Caco-2 (cell line): ENCODE data around the gene OVOL2. TPM values are rescaled to one million over a fixed set of nuclear protein-coding genes. Genes with fewer than 3 reads are reported as not detected.
A peak's percentile ranks its signal among the peaks of the same experiment; 100 is the strongest.

Experiments used
- BruUV-seq: library from RNA; stranded (reverse); fragments of 400-500 nt; replicated peaks from 2 replicates; lab custom pipeline; 2021; lab: Mats Ljungman, UMichigan
- CTCF ChIA-PET: fragments of 300-600 bp; sonication (Branson Sonifier 250); formaldehyde crosslinking; loops from one replicate; lab custom pipeline; 2022; ENCODE audit warnings: antibody characterized with exemption; lab: Charles Lee
- POLR2A ChIA-PET: fragments of 300-600 bp; sonication (Branson Sonifier 250); formaldehyde crosslinking; loops from one replicate; lab custom pipeline; 2022; ENCODE audit warnings: antibody characterized with exemption; lab: Charles Lee
- DNase-seq, 2 experiments: peaks; one replicate each; pipeline versions ENCODE4 v3.0.0 to v3.0.0-alpha.2; 2020 to 2022
- H3K27me3 ChIP-seq: replicated peaks from 2 replicates; pipeline ENCODE4 v1.6.0; 2011; ENCODE audit warnings: low read length; ENCODE audit not compliant: control insufficient read depth, insufficient read depth
- H3K36me3 ChIP-seq: 2 replicates; pipeline ENCODE4 v1.5.1; 2011; ENCODE audit warnings: low read length; ENCODE audit not compliant: control insufficient read depth, insufficient read depth
- H3K4me1 ChIP-seq: fragments of 250-450 bp; sonication (Bioruptor Pico); 2 replicates; pipeline ENCODE4 v1.5.1; 2020; ENCODE audit warnings: mild to moderate bottlenecking
- H3K4me3 ChIP-seq: 2 replicates; pipeline ENCODE4 v1.5.1; 2011; ENCODE audit warnings: low read depth, mild to moderate bottlenecking, control low read depth, low read length
- H3K9me3 ChIP-seq: fragments of 250-450 bp; sonication (Bioruptor Pico); 2 replicates; pipeline ENCODE4 v1.5.1; 2020; ENCODE audit warnings: mild to moderate bottlenecking, moderate library complexity
- H3K27ac Mint-ChIP-seq: one replicate; pipeline ENCODE4 v1.8.0; 2022; ENCODE audit warnings: mixed read lengths; ENCODE audit not compliant: unreplicated experiment
- H3K27me3 Mint-ChIP-seq: one replicate; pipeline ENCODE4 v1.8.0; 2022; ENCODE audit warnings: mixed read lengths; ENCODE audit not compliant: insufficient read depth, unreplicated experiment
- H3K36me3 Mint-ChIP-seq: one replicate; pipeline ENCODE4 v1.8.0; 2022; ENCODE audit warnings: mild to moderate bottlenecking, mixed read lengths; ENCODE audit not compliant: insufficient read depth, unreplicated experiment
- H3K4me1 Mint-ChIP-seq: one replicate; pipeline ENCODE4 v1.8.0; 2022; ENCODE audit warnings: low read depth, mixed read lengths; ENCODE audit not compliant: unreplicated experiment
- H3K4me3 Mint-ChIP-seq: one replicate; pipeline ENCODE4 v1.8.0; 2022; ENCODE audit warnings: mild to moderate bottlenecking, moderate library complexity, mixed read lengths; ENCODE audit not compliant: unreplicated experiment
- H3K9me3 Mint-ChIP-seq: one replicate; pipeline ENCODE4 v1.8.0; 2022; ENCODE audit warnings: mixed read lengths; ENCODE audit not compliant: unreplicated experiment
- CTCF ChIP-seq, 2 experiments: fragments of 200-600 bp in 1 of 2; IDR thresholded peaks; 1 replicate in 1 of 2; 2 replicates in 1 of 2; pipeline versions ENCODE4 v1.5.1 to v1.8.0; 2011 to 2022; ENCODE audit warnings: antibody characterized with exemption in 1 of 2, control low read depth in 1 of 2, inconsistent platforms in 1 of 2, low read depth in 1 of 2, low read length in 1 of 2, mild to moderate bottlenecking in 1 of 2, moderate library complexity in 1 of 2; ENCODE audit not compliant: insufficient read depth in 1 of 2, severe bottlenecking in 1 of 2, unreplicated experiment in 1 of 2
- intact Hi-C: fragments of 100-400 bp; cut with micrococcal nuclease; formaldehyde crosslinking; loops from one replicate; pipeline ENCODE4 v1.10.0; 2022; ENCODE audit not compliant: unreplicated experiment
- total RNA-seq: library from RNA; stranded (reverse); gene quantifications from 2 replicates; pipeline ENCODE4 v1.2.3, GENCODE V29; 2022

OVOL2 gene
- total RNA-seq, 1 experiment from 2014 or later: 8.8 TPM

DNA sequence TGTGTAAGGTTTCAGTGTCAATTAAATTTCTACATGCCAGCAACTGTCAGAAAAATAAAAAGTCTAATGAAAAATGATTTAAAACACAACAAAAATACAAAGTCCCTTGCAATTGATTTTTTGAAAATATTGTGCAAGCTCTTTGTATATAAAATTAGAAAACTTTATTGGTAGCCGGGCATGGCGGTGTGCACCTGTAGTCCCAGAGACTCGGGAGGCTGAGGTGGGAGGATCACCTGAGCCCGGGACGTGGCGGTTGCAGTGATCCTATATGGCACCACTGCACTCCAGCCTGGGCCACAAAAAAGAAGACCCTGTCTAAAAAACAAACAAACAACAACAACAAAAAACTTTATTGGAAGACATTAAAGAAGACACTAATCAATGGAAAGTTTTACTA lies 6.0 kb upstream of the OVOL2 start:
- Mint-ChIP-seq H3K4me1 (peaks cover 13% of the 10 kb centered on the region), H3K27me3 (no peaks in the 10 kb centered on the region), H3K27ac (no peak overlapping the region), H3K4me3 (no peak overlapping the region), H3K9me3 (no peaks in the 10 kb centered on the region), H3K36me3 (peaks cover under 1% of the 10 kb centered on the region)
- ChIA-PET CTCF (no interaction called here), POLR2A (no interaction called here)
- no peak for TF ChIP-seq CTCF (IDR thresholded peaks at IDR 0.05; ENCODE audit: insufficient read depth in 1 of 2, low read depth in 1 of 2, low read length in 1 of 2, severe bottlenecking in 1 of 2, unreplicated experiment in 1 of 2)
- DNase-seq: no peak
- Histone ChIP-seq H3K4me3 (no peak overlapping the region), H3K27me3 (no peaks in the 10 kb centered on the region), H3K4me1 (peaks cover 14% of the 10 kb centered on the region), H3K9me3 (no peaks in the 10 kb centered on the region), H3K36me3 (no peaks in the 10 kb centered on the region)
- intact Hi-C loops: no loop called here
- no TSS peak for BruUV-seq

DNA sequence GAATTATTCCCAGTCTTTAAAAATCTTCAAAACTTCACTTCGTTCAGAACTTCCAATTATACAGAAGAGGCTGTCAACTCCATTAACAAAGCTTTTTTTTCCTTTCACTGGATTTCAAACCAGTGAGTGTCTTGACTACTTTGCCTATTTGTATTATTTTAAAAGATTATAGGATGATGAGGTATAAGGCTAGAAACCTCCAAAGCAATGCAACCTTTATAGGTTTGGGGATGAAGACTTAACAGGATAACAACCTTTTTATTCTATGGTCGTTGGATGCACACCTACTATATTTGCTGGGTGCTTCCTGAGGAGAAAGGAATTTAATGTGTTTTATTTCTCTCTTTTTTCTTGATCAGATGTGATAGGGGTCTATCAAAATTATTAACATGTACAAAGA lies 1.9 kb upstream of the OVOL2 start:
- Histone ChIP-seq H3K27me3 (no peaks in the 10 kb centered on the region), H3K9me3 (no peaks in the 10 kb centered on the region), H3K36me3 (no peaks in the 10 kb centered on the region), H3K4me3 (peak overlapping the region; percentile 83), H3K4me1 (peaks cover 20% of the 10 kb centered on the region)
- intact Hi-C loops: loop anchor here (2.0 to 10.0 kb wide), 3 partner anchors 27 to 215 kb away; no protein-coding TSS in a partner anchor
- peaks cover 19% of the 10 kb centered on the region for H3K36me3 Mint-ChIP-seq
- no TSS peak for BruUV-seq
- no peak for TF ChIP-seq CTCF (IDR thresholded peaks at IDR 0.05; ENCODE audit: insufficient read depth in 1 of 2, low read depth in 1 of 2, low read length in 1 of 2, severe bottlenecking in 1 of 2, unreplicated experiment in 1 of 2)
- no peak for DNase-seq
- CTCF ChIA-PET: no interaction called here
- peak overlapping the region; percentile 83 for H3K27ac Mint-ChIP-seq
- peak overlapping the region; percentile 85 for H3K4me3 Mint-ChIP-seq
- H3K9me3 Mint-ChIP-seq: no peaks in the 10 kb centered on the region
- POLR2A ChIA-PET: interaction anchor here (1.0 kb wide), 1 partner anchor 85 kb away, joined by 5 read pairs; no protein-coding TSS in a partner anchor
- H3K4me1 Mint-ChIP-seq: peaks cover 13% of the 10 kb centered on the region
- no peaks in the 10 kb centered on the region for H3K27me3 Mint-ChIP-seq

DNA sequence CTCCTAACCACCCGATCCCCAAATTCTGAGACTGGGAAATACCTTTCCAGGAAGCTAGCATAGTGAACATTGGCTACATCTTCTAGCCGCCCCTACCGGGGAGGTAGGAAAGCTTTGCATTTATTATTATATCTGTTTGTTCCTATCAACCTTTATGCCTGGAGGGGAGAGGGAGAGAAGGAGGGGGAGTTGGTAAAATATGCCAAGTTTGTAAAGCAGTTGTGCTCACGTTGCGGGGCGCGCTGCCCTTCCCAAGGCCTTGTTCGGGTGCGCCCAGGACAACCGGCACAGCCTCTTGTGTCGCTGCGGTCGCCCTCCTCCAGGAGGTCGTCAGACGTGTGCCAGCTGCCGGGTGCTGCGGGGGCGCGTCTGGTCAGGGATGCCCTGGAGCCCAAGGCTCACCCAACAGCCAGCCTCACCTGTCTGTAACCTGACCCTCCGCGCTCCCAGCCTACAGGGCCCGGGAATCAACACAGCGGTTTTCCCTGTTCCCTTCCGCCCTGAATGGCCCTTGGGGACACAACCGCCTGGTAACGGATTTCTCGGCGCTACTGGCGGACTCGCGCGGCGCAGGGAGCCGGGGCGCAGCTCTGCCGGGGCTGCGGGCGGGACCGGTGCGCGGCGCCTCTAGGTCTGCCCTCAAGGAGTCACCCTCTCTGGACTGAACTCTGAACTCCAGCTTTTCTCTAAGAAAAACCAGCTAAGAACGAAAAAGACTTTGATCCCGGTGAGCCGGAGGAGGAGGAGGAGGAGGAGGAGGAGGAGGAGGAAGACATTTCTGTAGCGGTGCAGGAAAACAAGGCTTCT lies 1.1 kb upstream of the OVOL2 start:
- Histone ChIP-seq H3K36me3 (no peaks in the 10 kb centered on the region), H3K4me1 (peaks cover 20% of the 10 kb centered on the region), H3K4me3 (peak overlapping the region; percentile 83), H3K27me3 (no peaks in the 10 kb centered on the region), H3K9me3 (no peaks in the 10 kb centered on the region)
- Mint-ChIP-seq H3K27ac (peak overlapping the region; percentile 83), H3K9me3 (no peaks in the 10 kb centered on the region), H3K4me3 (peak overlapping the region; percentile 85), H3K27me3 (no peaks in the 10 kb centered on the region), H3K4me1 (peaks cover 16% of the 10 kb centered on the region), H3K36me3 (peaks cover 22% of the 10 kb centered on the region)
- no TSS peak for BruUV-seq
- DNase-seq: peak; percentile 78 to 82
- CTCF ChIA-PET: no interaction called here
- TF ChIP-seq CTCF (IDR thresholded peaks at IDR 0.05; ENCODE audit: insufficient read depth in 1 of 2, low read depth in 1 of 2, low read length in 1 of 2, severe bottlenecking in 1 of 2, unreplicated experiment in 1 of 2): peak in 1 of 2 experiments; percentile 12
- intact Hi-C loops: loop anchor here (2.0 to 10.0 kb wide), 3 partner anchors 26 to 216 kb away; no protein-coding TSS in a partner anchor
- POLR2A ChIA-PET: interaction anchor here (0.6 to 1.0 kb wide), 2 partner anchors 86 to 566 kb away, joined by 4 to 5 read pairs; no protein-coding TSS in a partner anchor
